PFSK-1 (cell line): ENCODE results near the gene EPC1.

Experiments
- FOXP2 ChIP-seq: optimal IDR thresholded peaks from 2 replicates; pipeline ENCODE3; 2011; ENCODE audit warnings: borderline replicate concordance, control low read depth, inconsistent platforms; ENCODE audit not compliant: insufficient read depth; ENCODE audit errors: extremely low read length, extremely low read depth
- POLR2AphosphoS5 ChIP-seq: IDR thresholded peaks from 2 replicates; pipeline ENCODE4 v1.6.1; 2012; ENCODE audit warnings: low read depth, mild to moderate bottlenecking, control low read depth, low read length, moderate library complexity
- REST ChIP-seq, 2 experiments: IDR thresholded peaks; 2 replicates each; pipeline versions ENCODE4 v1.6.1 to v1.8.0; 2011 to 2012; ENCODE audit warnings: low read depth in 2 of 2, low read length in 2 of 2, control low read depth in 1 of 2, inconsistent platforms in 1 of 2, mild to moderate bottlenecking in 1 of 2, moderate library complexity in 1 of 2; ENCODE audit not compliant: insufficient read depth in 1 of 2
- SIN3A ChIP-seq: IDR thresholded peaks from 2 replicates; pipeline ENCODE4 v1.6.1; 2012; ENCODE audit warnings: mild to moderate bottlenecking, low read length, moderate library complexity, borderline replicate concordance; ENCODE audit not compliant: insufficient read depth
- TAF1 ChIP-seq: IDR thresholded peaks from 2 replicates; pipeline ENCODE4 v1.6.1; 2012; ENCODE audit warnings: low read length, control low read depth, borderline replicate concordance; ENCODE audit not compliant: insufficient read depth

Gene EPC1

GRCh38 chr10:32244421-32245207 is 102.3 kb downstream of the EPC1 start:
- TF ChIP-seq FOXP2 (no peak), TAF1 (no peak), REST (IDR thresholded peaks at IDR 0.05; ENCODE audit: insufficient read depth in 1 of 2, low read depth in 2 of 2, low read length in 2 of 2) (no peak), SIN3A (no peak), POLR2AphosphoS5 (no peak)

GRCh38 chr10:32244011-32244410 is 102.9 kb downstream of the EPC1 start:
- TF ChIP-seq SIN3A (no peak), POLR2AphosphoS5 (no peak), TAF1 (no peak), FOXP2 (no peak), REST (IDR thresholded peaks at IDR 0.05; ENCODE audit: insufficient read depth in 1 of 2, low read depth in 2 of 2, low read length in 2 of 2) (no peak)

GRCh38 chr10:32241946-32242345 is 105.0 kb downstream of the EPC1 start:
- TF ChIP-seq TAF1 (no peak), FOXP2 (no peak), SIN3A (no peak), REST (IDR thresholded peaks at IDR 0.05; ENCODE audit: insufficient read depth in 1 of 2, low read depth in 2 of 2, low read length in 2 of 2) (no peak), POLR2AphosphoS5 (no peak)

GRCh38 chr10:32240471-32240870 is 106.5 kb downstream of the EPC1 start:
- TF ChIP-seq FOXP2 (no peak), POLR2AphosphoS5 (no peak), REST (IDR thresholded peaks at IDR 0.05; ENCODE audit: insufficient read depth in 1 of 2, low read depth in 2 of 2, low read length in 2 of 2) (no peak), SIN3A (no peak), TAF1 (no peak)

- no peak for TF ChIP-seq TAF1
- no peak for TF ChIP-seq REST (IDR thresholded peaks at IDR 0.05; ENCODE audit: insufficient read depth in 1 of 2, low read depth in 2 of 2, low read length in 2 of 2)
- TF ChIP-seq FOXP2, result no peak
- no peak for TF ChIP-seq POLR2AphosphoS5
- no peak for TF ChIP-seq SIN3A
Observed at GRCh38 chr10:32239769-32240168, 107.2 kb downstream of the EPC1 start.
